Dendritic cell treated with granulocyte-macrophage colony-stimulating factor and Interleukin-4, amounts not matched to agents 40 ng/mL and 50 ng/mL, for 4 days (primary cell): ENCODE data around the gene ARL6.
"Not testable (repeated sequence)": the region's sequence is repeated elsewhere in the genome, so short reads cannot be mapped to it uniquely, and the experiment has no call there.

ENCODE experiments used
- H3K27ac Mint-ChIP-seq: one replicate; pipeline ENCODE4 v1.8.0; 2022; ENCODE audit warnings: mild to moderate bottlenecking, mixed read lengths
- H3K27me3 Mint-ChIP-seq: one replicate; pipeline ENCODE4 v1.8.0; 2022; ENCODE audit warnings: mild to moderate bottlenecking, mixed read lengths
- H3K36me3 Mint-ChIP-seq: one replicate; pipeline ENCODE4 v1.8.0; 2022; ENCODE audit warnings: low read depth, mixed read lengths
- H3K4me1 Mint-ChIP-seq: one replicate; pipeline ENCODE4 v1.8.0; 2022; ENCODE audit warnings: low read depth, mixed read lengths
- H3K4me3 Mint-ChIP-seq: one replicate; pipeline ENCODE4 v1.8.0; 2022; ENCODE audit warnings: mild to moderate bottlenecking, moderate library complexity, mixed read lengths
- H3K9me3 Mint-ChIP-seq: one replicate; pipeline ENCODE4 v1.8.0; 2022; ENCODE audit warnings: mixed read lengths
- intact Hi-C: fragments of 100-400 bp; cut with micrococcal nuclease; formaldehyde crosslinking; loops from one replicate; pipeline ENCODE4 v1.15.0; 2022

Gene ARL6

GRCh38 chr3:97827741-97828471 lies 63.3 kb downstream of the ARL6 start:
- intact Hi-C loops = loop anchor here (10.0 kb wide), 1 partner anchor 697 kb away; the partner anchor contains the start of gene CLDND1
- Mint-ChIP-seq H3K27ac (no peak overlapping the region), H3K4me1 (peaks cover 30% of the 10 kb centered on the region), H3K4me3 (no peak overlapping the region), H3K36me3 (peaks cover 11% of the 10 kb centered on the region), H3K9me3 (peaks cover 5% of the 10 kb centered on the region), H3K27me3 (no peaks in the 10 kb centered on the region)

- H3K36me3 Mint-ChIP-seq = peaks cover 11% of the 10 kb centered on the region
- H3K4me1 Mint-ChIP-seq = peaks cover 19% of the 10 kb centered on the region
- intact Hi-C loops = loop anchor here (10.0 kb wide), 1 partner anchor 696 kb away; the partner anchor contains the start of gene CLDND1
- peaks cover 8% of the 10 kb centered on the region for H3K9me3 Mint-ChIP-seq
- no peaks in the 10 kb centered on the region for H3K27me3 Mint-ChIP-seq
- no peak overlapping the region for H3K27ac Mint-ChIP-seq
- H3K4me3 Mint-ChIP-seq = no peak overlapping the region
These were observed 64.6 kb downstream of the ARL6 start for GRCh38 chr3:97829198-97829597.

- H3K9me3 Mint-ChIP-seq = peaks cover 8% of the 10 kb centered on the region
- no peak overlapping the region for H3K27ac Mint-ChIP-seq
- no peak overlapping the region for H3K4me3 Mint-ChIP-seq
- intact Hi-C loops = no loop called here
- H3K27me3 Mint-ChIP-seq = no peaks in the 10 kb centered on the region
- peaks cover 7% of the 10 kb centered on the region for H3K4me1 Mint-ChIP-seq
- H3K36me3 Mint-ChIP-seq = peaks cover 11% of the 10 kb centered on the region
These were observed 66.1 kb downstream of the ARL6 start for GRCh38 chr3:97830638-97831037.

- Mint-ChIP-seq H3K27me3 (no peaks in the 10 kb centered on the region), H3K36me3 (peaks cover 11% of the 10 kb centered on the region), H3K27ac (no peak overlapping the region), H3K9me3 (peaks cover 8% of the 10 kb centered on the region), H3K4me1 (peaks cover 5% of the 10 kb centered on the region), H3K4me3 (no peak overlapping the region)
- intact Hi-C loops = no loop called here
These were observed 66.6 kb downstream of the ARL6 start for GRCh38 chr3:97831140-97831539.

GRCh38 chr3:97833184-97833583 lies 68.6 kb downstream of the ARL6 start:
- H3K4me3 Mint-ChIP-seq = not testable (repeated sequence)
- H3K4me1 Mint-ChIP-seq = peaks cover 10% of the 10 kb centered on the region
- peaks cover 18% of the 10 kb centered on the region for H3K36me3 Mint-ChIP-seq

GRCh38 chr3:97835761-97836160 lies 71.2 kb downstream of the ARL6 start:
- Mint-ChIP-seq H3K27me3 (no peaks in the 10 kb centered on the region), H3K27ac (no peak overlapping the region), H3K4me3 (no peak overlapping the region), H3K4me1 (peaks cover 12% of the 10 kb centered on the region), H3K9me3 (peaks cover 8% of the 10 kb centered on the region), H3K36me3 (peaks cover 18% of the 10 kb centered on the region)
- intact Hi-C loops = no loop called here

More at GRCh38 chr3:97833184-97833583, 68.6 kb downstream of the ARL6 start:
- H3K27ac Mint-ChIP-seq, intact Hi-C loops, H3K9me3 Mint-ChIP-seq, H3K27me3 Mint-ChIP-seq: not testable (repeated sequence)

GRCh38 chr3:97838393-97838792 lies 73.8 kb downstream of the ARL6 start:
- peaks cover 17% of the 10 kb centered on the region for H3K4me1 Mint-ChIP-seq
- no peak overlapping the region for H3K27ac Mint-ChIP-seq
- no peaks in the 10 kb centered on the region for H3K9me3 Mint-ChIP-seq
- peaks cover 12% of the 10 kb centered on the region for H3K36me3 Mint-ChIP-seq
- no peak overlapping the region for H3K4me3 Mint-ChIP-seq
- intact Hi-C loops = no loop called here
- no peaks in the 10 kb centered on the region for H3K27me3 Mint-ChIP-seq

- Mint-ChIP-seq H3K36me3 (peaks cover 19% of the 10 kb centered on the region), H3K4me1 (peaks cover 17% of the 10 kb centered on the region), H3K9me3 (no peaks in the 10 kb centered on the region), H3K27ac (no peak overlapping the region), H3K27me3 (no peaks in the 10 kb centered on the region), H3K4me3 (no peak overlapping the region)
- intact Hi-C loops = no loop called here
These were observed 75.4 kb downstream of the ARL6 start for GRCh38 chr3:97839944-97840343.

GRCh38 chr3:97841304-97841703 lies 76.7 kb downstream of the ARL6 start:
- no peaks in the 10 kb centered on the region for H3K27me3 Mint-ChIP-seq
- no peak overlapping the region for H3K27ac Mint-ChIP-seq
- no peak overlapping the region for H3K4me3 Mint-ChIP-seq
- H3K9me3 Mint-ChIP-seq = no peaks in the 10 kb centered on the region
- intact Hi-C loops = no loop called here
- H3K36me3 Mint-ChIP-seq = peaks cover 30% of the 10 kb centered on the region
- H3K4me1 Mint-ChIP-seq = peaks cover 16% of the 10 kb centered on the region

GRCh38 chr3:97841956-97842355 lies 77.4 kb downstream of the ARL6 start:
- no peaks in the 10 kb centered on the region for H3K9me3 Mint-ChIP-seq
- intact Hi-C loops = no loop called here
- H3K4me3 Mint-ChIP-seq = no peak overlapping the region
- H3K27me3 Mint-ChIP-seq = no peaks in the 10 kb centered on the region
- H3K4me1 Mint-ChIP-seq = peaks cover 12% of the 10 kb centered on the region
- H3K27ac Mint-ChIP-seq = no peak overlapping the region
- peaks cover 35% of the 10 kb centered on the region for H3K36me3 Mint-ChIP-seq

- Mint-ChIP-seq H3K27ac (no peak overlapping the region), H3K9me3 (peaks cover 5% of the 10 kb centered on the region), H3K27me3 (no peaks in the 10 kb centered on the region), H3K4me1 (peaks cover 7% of the 10 kb centered on the region), H3K36me3 (peaks cover 45% of the 10 kb centered on the region), H3K4me3 (no peak overlapping the region)
- intact Hi-C loops = no loop called here
These were observed 84.2 kb downstream of the ARL6 start for GRCh38 chr3:97848779-97849178.
